GM18870 (cell line): Measurements from ENCODE around the gene GRK5.

ENCODE experiments used
- ATAC-seq: cut with Tn5 transposase; IDR thresholded peaks from one replicate; pipeline ENCODE4 v1.9.1; 2021; ENCODE audit warnings: moderate library complexity; ENCODE audit not compliant: unreplicated experiment

Gene GRK5

GRCh38 chr10:119314061-119314460 lies 106.7 kb downstream of the GRK5 start:
- ATAC-seq: no peak

DNA sequence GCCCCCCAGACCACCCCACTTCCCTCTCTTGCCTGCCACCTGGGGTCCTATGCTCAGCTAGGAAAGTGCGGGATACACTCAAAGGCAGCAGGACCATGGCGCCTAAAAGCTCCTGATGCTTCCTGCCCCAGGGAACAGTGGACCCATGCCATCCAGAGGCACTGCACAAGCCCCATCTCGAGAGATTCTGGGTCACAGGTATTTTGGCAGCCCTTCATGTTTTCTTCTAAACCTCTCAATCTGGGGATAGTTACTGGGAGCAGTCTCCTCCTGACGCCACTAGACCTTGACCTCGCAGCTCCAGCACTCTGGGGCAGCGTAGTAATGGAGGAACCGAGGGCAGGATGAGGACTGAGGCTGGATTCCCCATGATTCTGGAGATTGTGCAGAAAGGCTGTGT lies 107.1 kb downstream of the GRK5 start:
- ATAC-seq: no peak

- peak; percentile 38 for ATAC-seq
Observed at GRCh38 chr10:119315128-119316001, 108.0 kb downstream of the GRK5 start.

GRCh38 chr10:119316002-119316358 lies 108.6 kb downstream of the GRK5 start:
- ATAC-seq: no peak

DNA sequence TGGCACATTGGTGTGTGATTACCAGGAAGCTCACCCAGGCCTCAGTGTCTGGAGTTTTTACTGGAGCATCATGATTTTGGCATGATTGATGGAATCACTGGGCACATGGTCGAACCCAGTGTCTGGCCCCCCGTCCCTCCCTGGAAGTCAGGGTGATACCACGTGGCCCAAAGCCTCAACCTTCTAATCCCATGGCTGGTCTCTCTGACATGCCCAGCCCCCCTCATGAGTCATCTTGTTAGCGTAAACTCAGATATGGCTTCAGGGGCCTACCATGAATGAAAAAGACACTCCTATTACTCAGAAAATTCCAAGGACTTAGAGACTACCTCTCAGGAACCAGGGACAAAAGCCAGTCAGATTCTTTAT lies 109.3 kb downstream of the GRK5 start:
- no peak for ATAC-seq

- no peak for ATAC-seq
Observed at GRCh38 chr10:119318411-119319160, 111.2 kb downstream of the GRK5 start.

DNA sequence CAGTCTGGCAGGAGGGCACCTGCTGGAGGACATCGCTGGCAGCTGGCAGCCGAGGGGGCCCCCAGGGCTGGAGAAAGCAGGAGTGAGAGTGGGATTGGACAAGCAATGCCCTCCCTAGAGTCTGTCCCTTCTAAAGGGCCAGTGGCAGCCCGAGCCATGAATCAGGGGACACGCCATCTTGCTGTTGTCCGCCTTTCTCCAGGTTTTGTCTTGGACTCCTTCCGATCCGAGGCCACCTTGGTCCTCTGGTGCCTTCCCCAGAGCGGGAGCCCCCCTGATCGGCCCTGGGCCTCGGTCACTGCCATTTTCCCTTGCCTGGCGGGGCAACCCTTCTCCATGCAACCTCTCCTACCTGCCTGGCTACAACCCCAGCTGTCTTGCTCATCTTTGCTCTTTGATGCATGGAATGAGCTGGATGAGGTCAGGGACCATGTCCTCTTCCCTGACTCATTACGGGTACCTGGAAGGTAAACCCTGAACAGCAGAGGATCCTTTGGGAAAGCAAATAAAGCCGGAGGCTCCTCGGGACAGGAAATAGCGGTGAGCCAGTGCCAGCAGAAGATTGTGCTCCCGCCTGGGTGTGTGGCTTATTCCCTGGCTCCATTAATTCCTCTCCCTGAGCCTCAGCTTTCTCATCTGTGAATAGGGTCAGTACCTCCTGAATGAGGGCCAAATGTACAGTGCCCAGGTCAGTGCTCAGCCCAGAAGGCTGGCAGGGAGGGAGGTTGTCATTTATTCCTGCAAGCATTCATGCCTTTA lies 112.0 kb downstream of the GRK5 start:
- ATAC-seq: no peak

- ATAC-seq: no peak
Observed at GRCh38 chr10:119319920-119320258, 112.5 kb downstream of the GRK5 start.

DNA sequence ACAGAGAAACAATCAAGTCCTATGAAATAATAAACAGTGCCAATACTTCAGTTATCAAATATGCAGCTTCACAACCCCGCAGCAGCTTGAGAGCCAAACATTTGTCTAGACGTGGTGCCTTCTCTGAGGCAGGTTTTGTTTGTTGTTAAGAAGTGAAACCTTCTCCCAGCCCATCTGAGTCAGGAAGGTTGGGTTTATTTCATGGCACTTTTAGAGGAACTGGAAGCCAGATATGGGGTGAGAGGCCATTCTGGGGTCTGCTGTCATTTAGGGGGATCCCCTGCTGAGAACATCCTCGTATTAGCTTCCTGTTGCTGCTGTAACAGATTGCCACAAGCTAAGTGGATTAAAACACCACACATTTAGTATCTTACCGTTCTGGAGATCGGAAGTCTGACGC lies 113.6 kb downstream of the GRK5 start:
- ATAC-seq: no peak

- ATAC-seq: no peak
Observed at GRCh38 chr10:119323085-119324016, 116.0 kb downstream of the GRK5 start.

- no peak for ATAC-seq
Observed at GRCh38 chr10:119325131-119325530, 117.8 kb downstream of the GRK5 start.

- ATAC-seq: no peak
Observed at GRCh38 chr10:119326167-119326566, 118.8 kb downstream of the GRK5 start.

- ATAC-seq: no peak
Observed at GRCh38 chr10:119327096-119327745, 119.8 kb downstream of the GRK5 start.

DNA sequence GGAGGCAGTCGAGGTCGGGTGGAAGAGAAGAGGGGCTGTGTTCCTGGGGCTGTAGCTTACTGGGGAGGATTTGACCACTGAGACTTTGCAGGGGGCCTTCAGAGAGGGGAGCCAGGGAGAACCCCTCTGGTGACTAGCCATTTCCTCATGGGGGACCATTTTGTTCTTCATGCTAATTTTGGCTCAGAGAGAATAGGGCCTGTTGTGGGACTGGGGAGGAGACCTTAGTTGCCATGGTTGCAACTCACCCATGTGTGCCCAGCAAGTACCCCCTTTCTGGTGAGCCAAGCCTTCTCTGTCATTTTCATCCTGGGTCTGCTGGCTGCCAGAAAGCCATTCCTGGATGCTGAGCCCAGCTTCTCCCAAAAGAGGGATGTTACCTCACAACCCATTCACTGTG lies 120.9 kb downstream of the GRK5 start:
- no peak for ATAC-seq

GRCh38 chr10:119330342-119330741 lies 123.0 kb downstream of the GRK5 start:
- ATAC-seq: no peak

DNA sequence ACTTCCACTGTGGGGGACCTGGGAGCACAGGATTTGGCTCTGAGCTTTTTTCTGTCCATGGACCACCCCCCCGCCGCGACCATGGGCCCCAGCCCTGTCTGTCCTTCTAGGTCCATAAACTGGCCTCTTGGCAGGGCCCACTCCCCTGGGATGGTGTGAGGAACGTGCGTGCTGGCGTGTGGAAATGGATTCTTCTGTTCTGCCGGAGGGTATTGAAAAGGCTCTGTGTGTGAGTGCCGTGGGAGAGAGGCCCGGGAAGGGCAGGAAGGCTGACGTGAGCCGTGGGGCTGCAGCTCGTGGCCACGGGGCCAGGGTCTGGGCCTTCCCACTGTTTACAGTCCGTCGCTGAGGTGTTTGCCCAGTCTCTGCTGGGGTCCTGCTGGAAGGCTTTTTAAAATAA lies 123.7 kb downstream of the GRK5 start:
- ATAC-seq: no peak

- ATAC-seq: no peak
Observed at GRCh38 chr10:119333146-119333792, 125.9 kb downstream of the GRK5 start.

DNA sequence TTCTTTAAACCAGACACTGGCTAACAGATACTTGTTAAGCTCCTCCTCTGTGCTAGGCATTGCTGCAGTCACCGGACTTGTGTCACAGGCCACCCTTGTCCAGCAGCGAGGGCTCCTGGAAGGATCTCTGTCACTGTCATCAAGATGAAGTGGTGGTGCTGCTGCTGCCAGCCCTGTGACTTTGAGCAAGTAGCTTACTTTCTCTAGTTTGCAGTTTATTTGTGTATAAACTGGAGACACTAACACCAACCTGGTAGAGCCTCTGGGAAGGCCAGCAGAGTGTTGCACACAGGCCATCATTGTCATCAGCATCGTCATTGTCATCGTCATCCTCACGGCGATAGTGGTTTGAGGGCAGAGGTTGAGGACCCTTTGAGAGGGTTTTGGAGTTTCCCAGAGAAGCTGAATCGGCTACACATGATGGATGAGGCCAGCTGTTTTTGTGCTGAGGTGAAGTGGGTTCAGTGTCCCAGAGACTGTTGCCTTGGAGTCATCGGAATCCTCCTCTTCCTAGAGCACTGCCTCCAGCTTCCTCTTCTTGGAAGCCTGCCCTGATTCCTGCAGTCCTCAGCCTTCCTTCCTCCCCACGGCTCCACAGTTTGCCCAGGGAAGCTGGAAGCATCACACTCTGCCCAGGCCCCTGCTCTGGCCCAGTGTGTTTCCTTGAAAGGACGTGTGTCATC lies 128.4 kb downstream of the GRK5 start:
- no peak for ATAC-seq

GRCh38 chr10:119336599-119336998 lies 129.2 kb downstream of the GRK5 start:
- ATAC-seq: no peak
